IMR-90 (cell line): ENCODE data around the gene NAPA.

ENCODE experiments used
- BHLHE40 ChIP-seq: fragments of 150-350 bp; IDR thresholded peaks from 2 replicates; pipeline ENCODE4 v1.6.1; 2016; ENCODE audit warnings: mild to moderate bottlenecking, low read depth, low read length
- CEBPB ChIP-seq: IDR thresholded peaks from 2 replicates; pipeline ENCODE4 v1.6.1; 2012; ENCODE audit warnings: low read depth, low read length, improper control_type of control experiment
- CHD1 ChIP-seq: IDR thresholded peaks from 2 replicates; pipeline ENCODE4 v1.6.1; 2012; ENCODE audit warnings: low read depth, low read length, improper control_type of control experiment
- CTCF ChIP-seq: conservative IDR thresholded peaks from 2 replicates; pipeline ENCODE4 v1.5.1; 2012; ENCODE audit warnings: mild to moderate bottlenecking, low read depth, low read length, improper control_type of control experiment
- ELK1 ChIP-seq: fragments of 150-350 bp; IDR thresholded peaks from 2 replicates; pipeline ENCODE4 v1.6.1; 2016; ENCODE audit warnings: low read depth, mild to moderate bottlenecking, low read length, moderate library complexity, borderline replicate concordance
- MAFK ChIP-seq: IDR thresholded peaks from 2 replicates; pipeline ENCODE4 v1.6.1; 2012; ENCODE audit warnings: low read depth, low read length, improper control_type of control experiment
- MAZ ChIP-seq: IDR thresholded peaks from 2 replicates; pipeline ENCODE4 v1.6.1; 2012; ENCODE audit warnings: low read depth, mild to moderate bottlenecking, low read length, improper control_type of control experiment, moderate library complexity, borderline replicate concordance
- POLR2A ChIP-seq: IDR thresholded peaks from 2 replicates; pipeline ENCODE4 v1.6.1; 2012; ENCODE audit warnings: mild to moderate bottlenecking, low read depth, low read length
- RAD21 ChIP-seq: IDR thresholded peaks from 2 replicates; pipeline ENCODE4 v1.6.1; 2012; ENCODE audit warnings: low read length, improper control_type of control experiment
- RCOR1 ChIP-seq: IDR thresholded peaks from 2 replicates; pipeline ENCODE4 v1.6.1; 2012; ENCODE audit warnings: mild to moderate bottlenecking, low read length, improper control_type of control experiment; ENCODE audit not compliant: insufficient replicate concordance
- RFX5 ChIP-seq: IDR thresholded peaks from 2 replicates; pipeline ENCODE4 v1.8.0; 2012; ENCODE audit warnings: low read depth, mild to moderate bottlenecking, low read length, moderate library complexity
- SMC3 ChIP-seq: fragments of 150-350 bp; IDR thresholded peaks from 2 replicates; pipeline ENCODE4 v1.6.1; 2016; ENCODE audit warnings: low read depth, mild to moderate bottlenecking, antibody characterized with exemption, low read length, moderate library complexity

GRCh38 chr19:47511681-47512080, 3.2 kb downstream of the NAPA start:
- no peak for TF ChIP-seq SMC3
- no peak for TF ChIP-seq CTCF
- TF ChIP-seq POLR2A, result no peak
- TF ChIP-seq CEBPB, result no peak
- TF ChIP-seq RFX5, result no peak
- no peak for TF ChIP-seq MAZ
- TF ChIP-seq RAD21, result no peak
- no peak for TF ChIP-seq MAFK
- no peak for TF ChIP-seq ELK1
- TF ChIP-seq CHD1, result no peak
- no peak for TF ChIP-seq RCOR1
- no peak for TF ChIP-seq BHLHE40
